Parathyroid adenoma (tissue), 2 donors: ENCODE results near the gene DCAF5.

Source experiments
- H2AFZ ChIP-seq: fragments of 300-600 bp; sonication (generic); one replicate; pipeline ENCODE4 v1.7.0; 2017; ENCODE audit warnings: antibody characterized with exemption, mild to moderate bottlenecking
- H3K27ac ChIP-seq: fragments of 300-600 bp; sonication (generic); one replicate; pipeline ENCODE4 v1.7.0; 2017
- H3K27me3 ChIP-seq: fragments of 300-600 bp; sonication (generic); one replicate; pipeline ENCODE4 v1.7.0; 2017; ENCODE audit warnings: low read length; ENCODE audit not compliant: control insufficient read depth, insufficient read depth
- H3K36me3 ChIP-seq: fragments of 300-600 bp; sonication (generic); one replicate; pipeline ENCODE4 v1.7.0; 2017; ENCODE audit warnings: low read length; ENCODE audit not compliant: control insufficient read depth, insufficient read depth
- H3K4me1 ChIP-seq: fragments of 300-600 bp; sonication (generic); one replicate; pipeline ENCODE4 v1.7.0; 2017; ENCODE audit warnings: control low read depth
- H3K4me2 ChIP-seq: fragments of 300-600 bp; sonication (generic); one replicate; pipeline ENCODE4 v1.7.0; 2017; ENCODE audit warnings: low read length
- H3K4me3 ChIP-seq: fragments of 300-600 bp; sonication (generic); one replicate; pipeline ENCODE4 v1.7.0; 2017; ENCODE audit warnings: low read depth, low read length
- H3K79me2 ChIP-seq: fragments of 300-600 bp; sonication (generic); one replicate; pipeline ENCODE4 v1.7.0; 2017; ENCODE audit warnings: control low read depth
- H3K9ac ChIP-seq: fragments of 300-600 bp; sonication (generic); one replicate; pipeline ENCODE4 v1.7.0; 2017; ENCODE audit warnings: mild to moderate bottlenecking
- H3K9me3 ChIP-seq: fragments of 300-600 bp; sonication (generic); one replicate; pipeline ENCODE4 v1.7.0; 2017; ENCODE audit warnings: low read length; ENCODE audit not compliant: control insufficient read depth
- TF ChIP-seq, protein P1 (sequence below): fragments of 300-600 bp; sonication (generic); IDR thresholded peaks from one replicate; pipeline ENCODE4 v1.7.0; 2017; ENCODE audit warnings: antibody characterized with exemption, mild to moderate bottlenecking
- donor health status: primary hyperparathyroidism.

DCAF5 gene

DNA sequence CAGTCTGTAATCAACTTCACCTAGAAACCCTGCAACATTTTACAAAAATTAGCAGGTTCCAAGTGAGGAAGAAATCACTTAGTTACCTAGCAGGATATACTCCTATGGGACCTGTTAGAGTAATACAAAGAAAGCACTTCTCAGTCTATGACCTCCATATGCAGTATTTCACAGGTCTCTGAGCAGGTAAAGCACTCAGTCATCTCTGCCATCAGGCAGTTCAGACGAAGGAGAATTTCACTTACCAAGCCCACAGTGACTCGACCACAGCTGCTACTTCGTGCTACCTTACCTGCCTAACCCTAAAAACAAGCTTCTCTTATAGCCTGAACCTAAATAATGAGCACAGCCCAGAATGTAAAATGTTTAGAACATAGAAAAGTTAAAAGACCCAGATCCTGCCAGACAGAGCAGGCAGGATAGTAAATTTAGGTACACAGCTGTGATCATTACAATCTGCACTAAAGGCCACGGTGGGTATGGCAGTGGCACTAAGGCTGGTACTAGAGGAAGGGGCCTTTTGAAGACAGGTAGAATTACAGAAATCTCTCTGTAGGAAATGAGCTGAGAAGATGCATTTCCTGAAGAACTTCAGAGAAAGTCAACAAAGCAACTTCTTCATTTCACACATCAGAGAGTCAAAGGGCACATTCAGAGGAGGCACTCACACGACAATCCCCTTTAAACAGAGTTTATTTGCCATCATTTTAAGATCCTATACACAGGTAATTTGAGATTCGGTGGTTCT, 35.7 kb downstream of the DCAF5 start:
- Histone ChIP-seq H3K27me3 (no peaks in the 10 kb centered on the region), H2AFZ (no peak overlapping the region), H3K27ac (no peak overlapping the region), H3K9me3 (no peaks in the 10 kb centered on the region), H3K4me2 (no peak overlapping the region), H3K79me2 (peaks cover 32% of the 10 kb centered on the region), H3K4me3 (no peak overlapping the region), H3K36me3 (no peaks in the 10 kb centered on the region), H3K4me1 (no peaks in the 10 kb centered on the region), H3K9ac (no peak overlapping the region)
- TF ChIP-seq, protein P1, sequence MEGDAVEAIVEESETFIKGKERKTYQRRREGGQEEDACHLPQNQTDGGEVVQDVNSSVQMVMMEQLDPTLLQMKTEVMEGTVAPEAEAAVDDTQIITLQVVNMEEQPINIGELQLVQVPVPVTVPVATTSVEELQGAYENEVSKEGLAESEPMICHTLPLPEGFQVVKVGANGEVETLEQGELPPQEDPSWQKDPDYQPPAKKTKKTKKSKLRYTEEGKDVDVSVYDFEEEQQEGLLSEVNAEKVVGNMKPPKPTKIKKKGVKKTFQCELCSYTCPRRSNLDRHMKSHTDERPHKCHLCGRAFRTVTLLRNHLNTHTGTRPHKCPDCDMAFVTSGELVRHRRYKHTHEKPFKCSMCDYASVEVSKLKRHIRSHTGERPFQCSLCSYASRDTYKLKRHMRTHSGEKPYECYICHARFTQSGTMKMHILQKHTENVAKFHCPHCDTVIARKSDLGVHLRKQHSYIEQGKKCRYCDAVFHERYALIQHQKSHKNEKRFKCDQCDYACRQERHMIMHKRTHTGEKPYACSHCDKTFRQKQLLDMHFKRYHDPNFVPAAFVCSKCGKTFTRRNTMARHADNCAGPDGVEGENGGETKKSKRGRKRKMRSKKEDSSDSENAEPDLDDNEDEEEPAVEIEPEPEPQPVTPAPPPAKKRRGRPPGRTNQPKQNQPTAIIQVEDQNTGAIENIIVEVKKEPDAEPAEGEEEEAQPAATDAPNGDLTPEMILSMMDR: no peak

GRCh38 chr14:69115407-69116185, 37.3 kb downstream of the DCAF5 start:
- Histone ChIP-seq H3K36me3 (no peaks in the 10 kb centered on the region), H3K9ac (no peak overlapping the region)

DNA sequence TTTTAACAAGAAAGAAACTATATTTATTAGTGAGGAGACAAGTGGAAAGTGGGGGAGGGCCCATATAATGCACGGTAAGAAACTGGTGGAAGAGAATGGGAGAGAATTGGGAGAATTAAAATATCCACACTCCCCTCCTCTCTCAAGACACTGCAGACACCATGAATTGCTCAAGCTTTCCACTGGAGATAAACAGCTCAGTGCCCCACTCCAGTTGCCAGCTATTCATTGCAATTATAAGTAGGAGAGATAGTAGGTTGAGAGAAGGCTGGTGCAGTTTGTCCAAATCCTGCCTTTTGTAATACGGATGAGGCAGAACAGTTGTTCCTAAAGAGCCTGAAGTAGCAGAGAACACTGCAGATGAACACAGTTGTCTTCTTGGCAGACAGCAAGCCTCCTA, 38.2 kb downstream of the DCAF5 start:
- H3K4me2 ChIP-seq: no peak overlapping the region
- H3K79me2 ChIP-seq: peaks cover 30% of the 10 kb centered on the region
- TF ChIP-seq, protein P1: no peak
- no peak overlapping the region for H3K4me3 ChIP-seq
- H2AFZ ChIP-seq: no peak overlapping the region
- no peaks in the 10 kb centered on the region for H3K36me3 ChIP-seq
- no peak overlapping the region for H3K9ac ChIP-seq
- no peaks in the 10 kb centered on the region for H3K9me3 ChIP-seq
- no peak overlapping the region for H3K27ac ChIP-seq
- H3K4me1 ChIP-seq: no peaks in the 10 kb centered on the region
- H3K27me3 ChIP-seq: no peaks in the 10 kb centered on the region

More at GRCh38 chr14:69115407-69116185, 37.3 kb downstream of the DCAF5 start:
- no peaks in the 10 kb centered on the region for H3K4me1 ChIP-seq
- H3K79me2 ChIP-seq: peaks cover 30% of the 10 kb centered on the region
- H2AFZ ChIP-seq: no peak overlapping the region
- no peak overlapping the region for H3K4me3 ChIP-seq
- H3K27me3 ChIP-seq: no peaks in the 10 kb centered on the region
- no peak overlapping the region for H3K27ac ChIP-seq
- TF ChIP-seq, protein P1: no peak
- no peak overlapping the region for H3K4me2 ChIP-seq
- H3K9me3 ChIP-seq: no peaks in the 10 kb centered on the region

DNA sequence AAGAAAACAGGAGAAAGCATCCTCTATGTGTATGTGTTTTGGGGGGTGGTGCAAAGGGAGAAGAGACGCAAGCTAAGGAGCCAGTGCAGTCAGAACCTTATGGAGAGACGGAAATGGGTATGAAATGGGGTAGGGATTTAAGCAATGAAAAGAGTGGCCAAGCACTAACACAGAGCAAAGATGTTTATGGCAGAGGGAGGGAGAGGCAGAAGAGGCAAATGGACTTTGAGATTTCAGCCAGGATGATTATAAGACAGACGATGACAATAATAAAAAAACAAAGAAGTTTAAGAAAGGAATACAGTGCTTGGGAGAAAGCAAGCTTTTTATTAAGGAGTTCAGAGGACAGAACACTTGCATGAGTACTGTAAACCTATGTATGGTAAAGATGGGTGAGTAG, 44.6 kb downstream of the DCAF5 start:
- no peak overlapping the region for H2AFZ ChIP-seq
- H3K4me3 ChIP-seq: no peak overlapping the region
- H3K4me2 ChIP-seq: no peak overlapping the region
- peaks cover 9% of the 10 kb centered on the region for H3K79me2 ChIP-seq
- TF ChIP-seq, protein P1: no peak
- H3K27ac ChIP-seq: no peak overlapping the region
- H3K9ac ChIP-seq: no peak overlapping the region
- H3K27me3 ChIP-seq: no peaks in the 10 kb centered on the region
- H3K9me3 ChIP-seq: no peaks in the 10 kb centered on the region
- no peaks in the 10 kb centered on the region for H3K4me1 ChIP-seq
- H3K36me3 ChIP-seq: no peaks in the 10 kb centered on the region
